HG03442 (cell line): Measurements from ENCODE around the gene SCAF8.

ENCODE experiments used
- ATAC-seq: cut with Tn5 transposase; IDR thresholded peaks from one replicate; pipeline ENCODE4 v1.9.1; 2021; ENCODE audit warnings: mild to moderate bottlenecking, moderate library complexity; ENCODE audit not compliant: unreplicated experiment

SCAF8 gene

GRCh38 chr6:154830771-154831170, 97.6 kb downstream of the SCAF8 start:
- no peak for ATAC-seq

- ATAC-seq: no peak
These were observed 102.1 kb downstream of the SCAF8 start for GRCh38 chr6:154835307-154835706.

GRCh38 chr6:154839546-154839945, 106.3 kb downstream of the SCAF8 start:
- no peak for ATAC-seq

GRCh38 chr6:154840363-154840762, 107.1 kb downstream of the SCAF8 start:
- ATAC-seq: no peak

GRCh38 chr6:154841109-154841508, 107.9 kb downstream of the SCAF8 start:
- no peak for ATAC-seq

GRCh38 chr6:154842833-154843232, 109.6 kb downstream of the SCAF8 start:
- no peak for ATAC-seq

GRCh38 chr6:154847318-154847717, 114.1 kb downstream of the SCAF8 start:
- no peak for ATAC-seq

GRCh38 chr6:154848580-154848979, 115.4 kb downstream of the SCAF8 start:
- no peak for ATAC-seq

- ATAC-seq: no peak
These were observed 116.3 kb downstream of the SCAF8 start for GRCh38 chr6:154849475-154849874.

- ATAC-seq: no peak
These were observed 119.5 kb downstream of the SCAF8 start for GRCh38 chr6:154852687-154853086.

- ATAC-seq: no peak
These were observed 124.3 kb downstream of the SCAF8 start for GRCh38 chr6:154857529-154857928.

GRCh38 chr6:154861825-154862224, 128.6 kb downstream of the SCAF8 start:
- no peak for ATAC-seq

GRCh38 chr6:154862536-154862935, 129.3 kb downstream of the SCAF8 start:
- ATAC-seq: no peak

- no peak for ATAC-seq
These were observed 130.8 kb downstream of the SCAF8 start for GRCh38 chr6:154864066-154864430.

- ATAC-seq: no peak
These were observed 132.1 kb downstream of the SCAF8 start for GRCh38 chr6:154865291-154865690.

- ATAC-seq: no peak
These were observed 135.0 kb downstream of the SCAF8 start for GRCh38 chr6:154868143-154868594.

- ATAC-seq: no peak
These were observed 139.4 kb downstream of the SCAF8 start for GRCh38 chr6:154872542-154873114.

GRCh38 chr6:154873546-154873945, 140.3 kb downstream of the SCAF8 start:
- ATAC-seq: no peak

GRCh38 chr6:154874773-154875592, 141.8 kb downstream of the SCAF8 start:
- no peak for ATAC-seq

- no peak for ATAC-seq
These were observed 143.5 kb downstream of the SCAF8 start for GRCh38 chr6:154876486-154877280.

GRCh38 chr6:154878871-154879491, 145.8 kb downstream of the SCAF8 start:
- no peak for ATAC-seq
